ENCODE data around the gene SDK1.

Gene SDK1

GRCh38 chr7:4269746-4270145 is 968.7 kb downstream of the SDK1 start:
- Histone ChIP-seq H3K4me3 (ENCODE audit: low read length) (no peak overlapping the region), H3K9ac (ENCODE audit: low read length) (no peak overlapping the region), H3K27me3 (replicated peaks; ENCODE audit: control insufficient read depth, insufficient read depth, low read length) (no peaks in the 10 kb centered on the region), H3K36me3 (ENCODE audit: control insufficient read depth, insufficient read depth, low read length, severe bottlenecking) (no peaks in the 10 kb centered on the region), H3K9me3 (ENCODE audit: control insufficient read depth, low read length) (peaks cover 9% of the 10 kb centered on the region), H3K4me1 (ENCODE audit: control insufficient read depth, insufficient read depth, low read length) (no peaks in the 10 kb centered on the region)
- DNase-seq (ENCODE audit: low read depth), result no peak

- no peaks in the 10 kb centered on the region for H3K27me3 ChIP-seq (replicated peaks; ENCODE audit: control insufficient read depth, insufficient read depth, low read length)
- no peaks in the 10 kb centered on the region for H3K36me3 ChIP-seq (ENCODE audit: control insufficient read depth, insufficient read depth, low read length, severe bottlenecking)
- no peak overlapping the region for H3K4me3 ChIP-seq (ENCODE audit: low read length)
- no peak overlapping the region for H3K9ac ChIP-seq (ENCODE audit: low read length)
- H3K9me3 ChIP-seq (ENCODE audit: control insufficient read depth, low read length), result peaks cover 9% of the 10 kb centered on the region
- DNase-seq (ENCODE audit: low read depth), result no peak
- no peaks in the 10 kb centered on the region for H3K4me1 ChIP-seq (ENCODE audit: control insufficient read depth, insufficient read depth, low read length)
Observed at GRCh38 chr7:4270268-4270667, 969.2 kb downstream of the SDK1 start.

- Histone ChIP-seq H3K36me3 (ENCODE audit: control insufficient read depth, insufficient read depth, low read length, severe bottlenecking) (no peaks in the 10 kb centered on the region), H3K9ac (ENCODE audit: low read length) (no peak overlapping the region), H3K4me3 (ENCODE audit: low read length) (no peak overlapping the region), H3K27me3 (replicated peaks; ENCODE audit: control insufficient read depth, insufficient read depth, low read length) (no peaks in the 10 kb centered on the region), H3K9me3 (ENCODE audit: control insufficient read depth, low read length) (peaks cover 9% of the 10 kb centered on the region), H3K4me1 (ENCODE audit: control insufficient read depth, insufficient read depth, low read length) (no peaks in the 10 kb centered on the region)
- no peak for DNase-seq (ENCODE audit: low read depth)
Observed at GRCh38 chr7:4270941-4271715, 970.1 kb downstream of the SDK1 start.

- H3K9ac ChIP-seq (ENCODE audit: low read length), result no peak overlapping the region
- no peaks in the 10 kb centered on the region for H3K36me3 ChIP-seq (ENCODE audit: control insufficient read depth, insufficient read depth, low read length, severe bottlenecking)
- H3K27me3 ChIP-seq (replicated peaks; ENCODE audit: control insufficient read depth, insufficient read depth, low read length), result no peaks in the 10 kb centered on the region
- no peaks in the 10 kb centered on the region for H3K4me1 ChIP-seq (ENCODE audit: control insufficient read depth, insufficient read depth, low read length)
- DNase-seq (ENCODE audit: low read depth), result no peak
- H3K4me3 ChIP-seq (ENCODE audit: low read length), result no peak overlapping the region
- peaks cover 9% of the 10 kb centered on the region for H3K9me3 ChIP-seq (ENCODE audit: control insufficient read depth, low read length)
Observed at GRCh38 chr7:4271716-4272015, 970.6 kb downstream of the SDK1 start.

GRCh38 chr7:4272141-4272540 is 971.1 kb downstream of the SDK1 start:
- Histone ChIP-seq H3K36me3 (ENCODE audit: control insufficient read depth, insufficient read depth, low read length, severe bottlenecking) (no peaks in the 10 kb centered on the region), H3K9ac (ENCODE audit: low read length) (no peak overlapping the region), H3K4me3 (ENCODE audit: low read length) (no peak overlapping the region), H3K4me1 (ENCODE audit: control insufficient read depth, insufficient read depth, low read length) (no peaks in the 10 kb centered on the region), H3K9me3 (ENCODE audit: control insufficient read depth, low read length) (peaks cover 9% of the 10 kb centered on the region), H3K27me3 (replicated peaks; ENCODE audit: control insufficient read depth, insufficient read depth, low read length) (no peaks in the 10 kb centered on the region)
- no peak for DNase-seq (ENCODE audit: low read depth)

- no peak overlapping the region for H3K9ac ChIP-seq (ENCODE audit: low read length)
- no peaks in the 10 kb centered on the region for H3K4me1 ChIP-seq (ENCODE audit: control insufficient read depth, insufficient read depth, low read length)
- H3K36me3 ChIP-seq (ENCODE audit: control insufficient read depth, insufficient read depth, low read length, severe bottlenecking), result no peaks in the 10 kb centered on the region
- no peaks in the 10 kb centered on the region for H3K27me3 ChIP-seq (replicated peaks; ENCODE audit: control insufficient read depth, insufficient read depth, low read length)
- H3K4me3 ChIP-seq (ENCODE audit: low read length), result no peak overlapping the region
- H3K9me3 ChIP-seq (ENCODE audit: control insufficient read depth, low read length), result peaks cover 9% of the 10 kb centered on the region
- no peak for DNase-seq (ENCODE audit: low read depth)
Observed at GRCh38 chr7:4273566-4274230, 972.6 kb downstream of the SDK1 start.

GRCh38 chr7:4274286-4274685 is 973.2 kb downstream of the SDK1 start:
- Histone ChIP-seq H3K27me3 (replicated peaks; ENCODE audit: control insufficient read depth, insufficient read depth, low read length) (no peaks in the 10 kb centered on the region), H3K9ac (ENCODE audit: low read length) (no peak overlapping the region), H3K4me3 (ENCODE audit: low read length) (no peak overlapping the region), H3K9me3 (ENCODE audit: control insufficient read depth, low read length) (peaks cover 9% of the 10 kb centered on the region), H3K36me3 (ENCODE audit: control insufficient read depth, insufficient read depth, low read length, severe bottlenecking) (no peaks in the 10 kb centered on the region), H3K4me1 (ENCODE audit: control insufficient read depth, insufficient read depth, low read length) (no peaks in the 10 kb centered on the region)
- DNase-seq (ENCODE audit: low read depth), result no peak

- H3K4me1 ChIP-seq (ENCODE audit: control insufficient read depth, insufficient read depth, low read length), result no peaks in the 10 kb centered on the region
- no peak overlapping the region for H3K9ac ChIP-seq (ENCODE audit: low read length)
- DNase-seq (ENCODE audit: low read depth), result no peak
- peaks cover 7% of the 10 kb centered on the region for H3K9me3 ChIP-seq (ENCODE audit: control insufficient read depth, low read length)
- H3K27me3 ChIP-seq (replicated peaks; ENCODE audit: control insufficient read depth, insufficient read depth, low read length), result no peaks in the 10 kb centered on the region
- no peaks in the 10 kb centered on the region for H3K36me3 ChIP-seq (ENCODE audit: control insufficient read depth, insufficient read depth, low read length, severe bottlenecking)
- H3K4me3 ChIP-seq (ENCODE audit: low read length), result no peak overlapping the region
Observed at GRCh38 chr7:4277936-4278335, 976.9 kb downstream of the SDK1 start.

GRCh38 chr7:4279216-4279615 is 978.2 kb downstream of the SDK1 start:
- H3K27me3 ChIP-seq (replicated peaks; ENCODE audit: control insufficient read depth, insufficient read depth, low read length), result no peaks in the 10 kb centered on the region
- peaks cover 3% of the 10 kb centered on the region for H3K9me3 ChIP-seq (ENCODE audit: control insufficient read depth, low read length)
- no peaks in the 10 kb centered on the region for H3K4me1 ChIP-seq (ENCODE audit: control insufficient read depth, insufficient read depth, low read length)
- no peaks in the 10 kb centered on the region for H3K36me3 ChIP-seq (ENCODE audit: control insufficient read depth, insufficient read depth, low read length, severe bottlenecking)
- DNase-seq (ENCODE audit: low read depth), result no peak
- H3K9ac ChIP-seq (ENCODE audit: low read length), result no peak overlapping the region
- H3K4me3 ChIP-seq (ENCODE audit: low read length), result no peak overlapping the region

GRCh38 chr7:4281231-4281993 is 980.4 kb downstream of the SDK1 start:
- H3K9me3 ChIP-seq (ENCODE audit: control insufficient read depth, low read length), result no peaks in the 10 kb centered on the region
- H3K27me3 ChIP-seq (replicated peaks; ENCODE audit: control insufficient read depth, insufficient read depth, low read length), result no peaks in the 10 kb centered on the region
- no peaks in the 10 kb centered on the region for H3K4me1 ChIP-seq (ENCODE audit: control insufficient read depth, insufficient read depth, low read length)
- H3K9ac ChIP-seq (ENCODE audit: low read length), result no peak overlapping the region
- no peak overlapping the region for H3K4me3 ChIP-seq (ENCODE audit: low read length)
- no peak for DNase-seq (ENCODE audit: low read depth)
- no peaks in the 10 kb centered on the region for H3K36me3 ChIP-seq (ENCODE audit: control insufficient read depth, insufficient read depth, low read length, severe bottlenecking)

- DNase-seq (ENCODE audit: low read depth), result peak; percentile 18
- Histone ChIP-seq H3K36me3 (ENCODE audit: control insufficient read depth, insufficient read depth, low read length, severe bottlenecking) (no peaks in the 10 kb centered on the region), H3K27me3 (replicated peaks; ENCODE audit: control insufficient read depth, insufficient read depth, low read length) (no peaks in the 10 kb centered on the region), H3K9me3 (ENCODE audit: control insufficient read depth, low read length) (no peaks in the 10 kb centered on the region), H3K9ac (ENCODE audit: low read length) (no peak overlapping the region), H3K4me3 (ENCODE audit: low read length) (no peak overlapping the region), H3K4me1 (ENCODE audit: control insufficient read depth, insufficient read depth, low read length) (no peaks in the 10 kb centered on the region)
Observed at GRCh38 chr7:4282434-4283223, 981.6 kb downstream of the SDK1 start.

Measured in adipocyte (in vitro differentiated cells).